ENCODE data around the gene MBD1.
A peak's percentile ranks its signal among the peaks of the same experiment; 100 is the strongest.
"Not testable (repeated sequence)": the region's sequence is repeated elsewhere in the genome, so short reads cannot be mapped to it uniquely, and the experiment has no call there.

MBD1 gene

GRCh38 chr18:50279752-50280151 is 1.6 kb downstream of the MBD1 start:
- Histone ChIP-seq H3K4me3 (peak overlapping the region in 1 of 7 experiments; percentile 77), H3K27ac (peak overlapping the region in 3 of 21 experiments; percentile 9 to 95 (median 92))

GRCh38 chr18:50277942-50278341 is 3.4 kb downstream of the MBD1 start:
- H3K4me3 ChIP-seq = no peak overlapping the region
- H3K27ac ChIP-seq = no peak overlapping the region

GRCh38 chr18:50276452-50276851 is 4.9 kb downstream of the MBD1 start:
- Histone ChIP-seq H3K27ac (no peak overlapping the region), H3K4me3 (no peak overlapping the region)

GRCh38 chr18:50275503-50276036 is 5.8 kb downstream of the MBD1 start:
- Histone ChIP-seq H3K4me3 (no peak overlapping the region), H3K27ac (no peak overlapping the region)

GRCh38 chr18:50274941-50275340 is 6.4 kb downstream of the MBD1 start:
- Histone ChIP-seq H3K27ac (no peak overlapping the region), H3K4me3 (no peak overlapping the region)

- Histone ChIP-seq H3K4me3 (no peak overlapping the region), H3K27ac (no peak overlapping the region)
These were observed 7.3 kb downstream of the MBD1 start for GRCh38 chr18:50274044-50274442.

GRCh38 chr18:50273203-50274043 is 7.9 kb downstream of the MBD1 start:
- Histone ChIP-seq H3K27ac (no peak overlapping the region), H3K4me3 (no peak overlapping the region)

- H3K4me3 ChIP-seq = no peak overlapping the region
- H3K27ac ChIP-seq = no peak overlapping the region
These were observed 8.8 kb downstream of the MBD1 start for GRCh38 chr18:50272568-50272967.

- peak overlapping the region in 20 of 21 experiments; percentile 42 to 86 (median 71) for H3K27ac ChIP-seq
- peak overlapping the region; percentile 28 to 57 (median 47) for H3K4me3 ChIP-seq
These were observed 13.1 kb downstream of the MBD1 start for GRCh38 chr18:50268022-50268747.

- Histone ChIP-seq H3K27ac (peak within 1 kb of the TSS in 10 of 21 experiments; percentile 5 to 69 (median 36)), H3K4me3 (peak within 1 kb of the TSS; percentile 32 to 68 (median 58))
These were observed 15.0 kb downstream of the MBD1 start, which contains the start of gene CFAP53 for GRCh38 chr18:50266248-50266704. Gene CFAP53 (minus strand): TSS chr18:50266495. CDS start chr18:50266404, 91 bp downstream.

GRCh38 chr18:50262977-50263376 is 18.3 kb downstream of the MBD1 start:
- no peak overlapping the region for H3K4me3 ChIP-seq
- H3K27ac ChIP-seq = no peak overlapping the region

GRCh38 chr18:50250935-50251334 is 30.4 kb downstream of the MBD1 start:
- Histone ChIP-seq H3K27ac (no peak overlapping the region), H3K4me3 (no peak overlapping the region)

- no peak overlapping the region for H3K27ac ChIP-seq
These were observed 31.7 kb downstream of the MBD1 start for GRCh38 chr18:50249576-50249975.

GRCh38 chr18:50247561-50247960 is 33.8 kb downstream of the MBD1 start:
- no peak overlapping the region for H3K27ac ChIP-seq
- H3K4me3 ChIP-seq = no peak overlapping the region

More at GRCh38 chr18:50249576-50249975, 31.7 kb downstream of the MBD1 start:
- no peak overlapping the region for H3K4me3 ChIP-seq

- H3K27ac ChIP-seq, H3K4me3 ChIP-seq: not testable (repeated sequence)
These were observed 39.6 kb downstream of the MBD1 start for GRCh38 chr18:50241768-50242167.

- H3K27ac ChIP-seq = peak overlapping the region in 2 of 21 experiments; percentile 5 to 17
- no peak overlapping the region for H3K4me3 ChIP-seq
These were observed 41.2 kb downstream of the MBD1 start for GRCh38 chr18:50240080-50240563.

- no peak overlapping the region for H3K27ac ChIP-seq
- no peak overlapping the region for H3K4me3 ChIP-seq
These were observed 48.9 kb downstream of the MBD1 start for GRCh38 chr18:50232419-50232818.

GRCh38 chr18:50231621-50232020 is 49.7 kb downstream of the MBD1 start:
- Histone ChIP-seq H3K27ac (no peak overlapping the region), H3K4me3 (no peak overlapping the region)

- H3K27ac ChIP-seq, H3K4me3 ChIP-seq: not testable (repeated sequence)
These were observed 61.1 kb downstream of the MBD1 start for GRCh38 chr18:50220249-50220648.

Data from skin epidermis (tissue), 12 donors.